Measurements from ENCODE around the gene SNX30.

DNA sequence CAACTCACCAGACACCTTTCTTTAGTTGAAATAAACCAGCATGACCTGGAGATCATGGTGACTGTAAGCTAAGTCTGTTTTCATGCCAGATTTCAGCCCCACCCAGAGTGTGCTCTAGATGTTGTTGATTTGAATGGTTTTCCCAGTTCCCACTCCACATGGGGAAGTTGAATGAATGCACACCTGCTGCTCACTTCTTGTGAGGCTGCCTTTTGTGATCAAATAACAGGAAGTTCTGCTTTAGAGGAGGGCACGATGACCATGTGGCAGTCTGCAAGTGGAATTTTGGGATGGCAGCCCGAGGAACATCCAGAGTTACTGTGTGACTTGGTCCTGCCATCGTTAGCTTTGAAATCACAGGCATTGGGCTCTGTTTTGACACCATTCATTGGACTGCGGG is 121.5 kb downstream of the SNX30 start:
- TF ChIP-seq POLR2AphosphoS5 (IDR thresholded peaks at IDR 0.05) (no peak), POLR2A (IDR thresholded peaks at IDR 0.05) (no peak)
- TF ChIP-seq, protein P1, sequence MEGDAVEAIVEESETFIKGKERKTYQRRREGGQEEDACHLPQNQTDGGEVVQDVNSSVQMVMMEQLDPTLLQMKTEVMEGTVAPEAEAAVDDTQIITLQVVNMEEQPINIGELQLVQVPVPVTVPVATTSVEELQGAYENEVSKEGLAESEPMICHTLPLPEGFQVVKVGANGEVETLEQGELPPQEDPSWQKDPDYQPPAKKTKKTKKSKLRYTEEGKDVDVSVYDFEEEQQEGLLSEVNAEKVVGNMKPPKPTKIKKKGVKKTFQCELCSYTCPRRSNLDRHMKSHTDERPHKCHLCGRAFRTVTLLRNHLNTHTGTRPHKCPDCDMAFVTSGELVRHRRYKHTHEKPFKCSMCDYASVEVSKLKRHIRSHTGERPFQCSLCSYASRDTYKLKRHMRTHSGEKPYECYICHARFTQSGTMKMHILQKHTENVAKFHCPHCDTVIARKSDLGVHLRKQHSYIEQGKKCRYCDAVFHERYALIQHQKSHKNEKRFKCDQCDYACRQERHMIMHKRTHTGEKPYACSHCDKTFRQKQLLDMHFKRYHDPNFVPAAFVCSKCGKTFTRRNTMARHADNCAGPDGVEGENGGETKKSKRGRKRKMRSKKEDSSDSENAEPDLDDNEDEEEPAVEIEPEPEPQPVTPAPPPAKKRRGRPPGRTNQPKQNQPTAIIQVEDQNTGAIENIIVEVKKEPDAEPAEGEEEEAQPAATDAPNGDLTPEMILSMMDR (IDR thresholded peaks at IDR 0.05): no peak

All from prostate gland (tissue), 2 donors.